GM19467 (cell line): ENCODE results near the gene PLXDC2.

Source experiments
- ATAC-seq: cut with Tn5 transposase; IDR thresholded peaks from one replicate; pipeline ENCODE4 v1.9.1; 2021; ENCODE audit warnings: mild to moderate bottlenecking, moderate library complexity; ENCODE audit not compliant: unreplicated experiment

The PLXDC2 gene

DNA sequence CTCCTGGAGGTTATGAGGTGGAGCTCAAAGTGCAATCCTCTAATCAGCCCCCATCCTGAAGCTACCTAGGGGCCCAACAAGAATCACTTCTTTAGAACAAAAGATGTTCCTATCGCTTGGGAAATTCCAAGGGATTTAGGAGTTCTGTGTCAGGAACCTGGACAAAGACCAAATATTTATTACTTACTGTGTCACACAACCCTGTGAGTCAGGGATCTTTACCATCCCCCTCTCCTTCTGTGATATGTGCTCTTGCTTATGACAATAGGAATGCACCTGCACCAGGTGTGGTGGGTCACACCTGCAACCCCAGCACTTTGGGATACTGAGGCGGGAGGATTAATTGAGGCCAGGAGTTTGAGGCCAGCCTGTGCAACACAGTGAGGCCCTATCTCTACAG, 485.8 kb downstream of the PLXDC2 start:
- ATAC-seq: no peak

DNA sequence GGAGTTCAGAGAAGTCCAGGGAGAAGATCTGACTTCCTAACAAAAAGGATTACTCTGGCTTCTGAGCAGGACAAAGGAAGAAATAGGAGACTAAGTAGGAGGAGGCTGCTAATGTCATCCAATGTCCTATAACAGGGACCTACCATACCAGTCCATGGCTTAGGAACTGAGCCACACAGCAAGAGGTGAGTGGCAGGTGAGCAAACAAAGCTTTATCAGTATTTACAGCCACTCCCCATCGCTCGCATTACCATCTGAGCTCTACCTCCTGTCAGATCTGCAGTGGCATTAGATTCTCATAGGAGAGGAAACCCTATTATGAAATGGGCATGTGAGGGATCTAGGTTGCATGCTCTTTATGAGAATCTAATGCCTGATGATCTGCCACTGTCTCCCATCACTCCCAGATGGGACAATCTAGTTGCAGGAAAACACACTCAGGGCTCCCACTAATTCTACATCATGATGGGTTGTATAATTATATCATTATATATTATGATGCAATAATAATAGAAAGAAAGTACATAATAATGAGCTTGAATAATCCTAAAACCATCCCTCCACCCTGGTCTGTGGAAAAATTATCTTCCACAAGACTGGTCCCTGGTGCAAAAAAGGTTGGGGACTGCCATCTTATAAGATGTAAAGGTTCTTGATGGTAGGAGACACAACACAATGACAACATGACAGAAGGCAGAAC, 487.4 kb downstream of the PLXDC2 start:
- ATAC-seq: no peak

DNA sequence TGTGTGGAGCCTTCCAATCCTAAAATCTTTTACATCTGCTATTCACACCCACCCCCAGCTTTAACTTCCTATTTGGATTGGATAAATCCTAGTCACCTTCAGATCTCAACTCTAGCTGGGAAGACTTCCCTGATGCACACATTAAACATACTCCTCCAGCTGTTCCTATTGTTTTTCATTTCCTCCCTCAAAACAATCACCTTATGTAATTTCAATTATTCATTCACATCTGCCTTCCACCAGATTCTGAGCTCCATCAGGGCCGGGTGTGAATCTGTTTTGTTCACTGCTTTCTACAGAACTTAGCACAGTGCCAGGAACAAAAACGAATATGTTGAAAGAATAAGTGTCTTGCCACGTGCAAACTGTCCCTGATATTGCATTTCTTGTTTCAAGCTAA, 497.4 kb downstream of the PLXDC2 start:
- ATAC-seq: no peak

DNA sequence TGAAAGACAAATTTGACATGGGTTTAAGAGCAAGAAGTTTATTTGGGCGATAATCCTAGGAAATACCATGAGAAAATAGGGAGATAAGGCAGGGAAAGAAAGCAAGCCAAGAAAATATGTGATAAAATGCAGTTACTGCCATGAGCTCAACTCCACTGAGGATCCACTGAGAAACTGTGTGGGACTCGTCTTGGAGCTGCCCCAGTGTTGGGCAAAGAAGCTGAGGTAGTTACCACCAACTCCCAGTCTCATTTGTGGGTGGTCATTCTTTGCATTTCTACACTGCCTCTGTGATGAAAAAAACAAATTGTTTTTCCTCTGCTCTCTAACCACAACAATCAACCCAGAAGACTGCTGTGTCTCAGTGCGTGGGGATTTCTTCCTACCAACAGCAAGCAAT, 498.2 kb downstream of the PLXDC2 start:
- no peak for ATAC-seq

- no peak for ATAC-seq
Observed at GRCh38 chr10:20327954-20328353, 511.7 kb downstream of the PLXDC2 start.

DNA sequence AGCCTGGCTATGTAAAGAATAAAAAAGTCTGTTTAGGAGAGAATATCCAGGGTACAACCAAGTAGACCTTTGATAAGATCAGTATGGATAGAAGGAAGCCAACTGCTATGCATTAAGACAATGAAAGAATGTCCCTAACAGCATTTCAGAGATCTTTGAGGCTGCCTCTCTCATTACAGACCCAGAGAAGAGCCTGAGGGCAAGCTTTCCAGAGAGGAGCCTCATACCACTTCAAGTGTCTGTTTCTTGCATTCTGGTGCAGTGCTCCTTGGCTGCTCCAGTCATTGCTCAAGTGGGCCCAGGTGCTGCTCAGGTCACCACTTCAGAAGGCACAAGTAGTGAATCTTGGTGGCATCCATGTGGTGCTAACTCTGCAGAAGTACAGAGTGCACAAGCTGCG, 514.0 kb downstream of the PLXDC2 start:
- ATAC-seq: no peak

DNA sequence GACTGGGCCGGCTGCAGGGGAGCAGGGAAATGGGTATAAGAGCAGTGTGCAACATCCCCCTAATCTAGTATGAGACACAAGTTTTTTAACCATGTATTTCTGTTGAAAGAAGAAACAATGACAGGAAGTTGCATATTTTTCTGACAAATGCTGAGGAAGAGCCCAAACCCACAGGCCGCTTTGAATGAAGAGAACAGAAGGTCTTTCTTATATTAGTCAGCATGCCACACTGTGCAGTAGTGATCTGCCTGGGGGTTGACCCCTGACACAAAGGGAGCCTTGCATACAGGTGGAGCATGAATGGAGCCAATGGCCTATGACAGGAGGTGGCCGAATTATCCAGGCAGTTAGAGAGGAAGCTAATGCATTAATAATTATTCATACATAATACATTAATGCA, 518.3 kb downstream of the PLXDC2 start:
- ATAC-seq: no peak
